ENCODE data around the gene SYT13. TPM values are rescaled to one million over a fixed set of nuclear protein-coding genes. Genes with fewer than 3 reads are reported as not detected.

The SYT13 gene
- total RNA-seq, 4 donors from 2014 or later, result 0.03 to 1.6 TPM; not detected in 2

GRCh38 chr11:45259592-45259991, 26.5 kb downstream of the SYT13 start:
- no peak overlapping the region for H3K4me3 ChIP-seq (ENCODE audit: low read depth, poor library complexity, severe bottlenecking)
- intact Hi-C loops (cut with DNase I; ENCODE audit: low total_unique reads), result no loop called here
- no peak for DNase-seq (ENCODE audit: low spot score in 2 of 2)
- TF ChIP-seq CTCF (IDR thresholded peaks at IDR 0.05) (no peak), POLR2A (IDR thresholded peaks at IDR 0.05) (no peak)
- 84 to 85% methylated on average over 3 of the region's 3 CpGs for WGBS, 2 donors

GRCh38 chr11:45258982-45259530, 27.1 kb downstream of the SYT13 start:
- TF ChIP-seq POLR2A (IDR thresholded peaks at IDR 0.05) (no peak), CTCF (IDR thresholded peaks at IDR 0.05) (no peak)
- intact Hi-C loops (cut with DNase I; ENCODE audit: low total_unique reads), result no loop called here
- 17 to 18% methylated on average over 4 of the region's 4 CpGs for WGBS, 2 donors
- no peak overlapping the region for H3K4me3 ChIP-seq (ENCODE audit: low read depth, poor library complexity, severe bottlenecking)
- DNase-seq (ENCODE audit: low spot score in 2 of 2), result no peak

GRCh38 chr11:45254070-45254469, 32.1 kb downstream of the SYT13 start:
- WGBS, 2 donors, result 73 to 88% methylated on average over 4 of the region's 4 CpGs
- no peak for TF ChIP-seq POLR2A (IDR thresholded peaks at IDR 0.05)
- no peak for TF ChIP-seq CTCF (IDR thresholded peaks at IDR 0.05)
- no peak overlapping the region for H3K4me3 ChIP-seq (ENCODE audit: low read depth, poor library complexity, severe bottlenecking)
- no peak for DNase-seq (ENCODE audit: low spot score in 2 of 2)
- intact Hi-C loops (cut with DNase I; ENCODE audit: low total_unique reads), result no loop called here

GRCh38 chr11:45253640-45254039, 32.5 kb downstream of the SYT13 start:
- no peak for DNase-seq (ENCODE audit: low spot score in 2 of 2)
- intact Hi-C loops (cut with DNase I; ENCODE audit: low total_unique reads), result no loop called here
- 88 to 89% methylated on average over 9 of the region's 9 CpGs for WGBS, 2 donors
- TF ChIP-seq CTCF (IDR thresholded peaks at IDR 0.05) (no peak), POLR2A (IDR thresholded peaks at IDR 0.05) (no peak)
- H3K4me3 ChIP-seq (ENCODE audit: low read depth, poor library complexity, severe bottlenecking), result no peak overlapping the region

- DNase-seq (ENCODE audit: low spot score in 2 of 2), result no peak
- TF ChIP-seq POLR2A (IDR thresholded peaks at IDR 0.05) (no peak), CTCF (IDR thresholded peaks at IDR 0.05) (no peak)
- 38 to 44% methylated on average over 3 of the region's 3 CpGs for WGBS, 2 donors
- H3K4me3 ChIP-seq (ENCODE audit: low read depth, poor library complexity, severe bottlenecking), result no peak overlapping the region
- intact Hi-C loops (cut with DNase I; ENCODE audit: low total_unique reads), result no loop called here
These were observed 33.3 kb downstream of the SYT13 start for GRCh38 chr11:45252877-45253276.
